ENCODE results near the gene CYSTM1.
A peak's percentile ranks its signal among the peaks of the same experiment; 100 is the strongest.

The CYSTM1 gene

DNA sequence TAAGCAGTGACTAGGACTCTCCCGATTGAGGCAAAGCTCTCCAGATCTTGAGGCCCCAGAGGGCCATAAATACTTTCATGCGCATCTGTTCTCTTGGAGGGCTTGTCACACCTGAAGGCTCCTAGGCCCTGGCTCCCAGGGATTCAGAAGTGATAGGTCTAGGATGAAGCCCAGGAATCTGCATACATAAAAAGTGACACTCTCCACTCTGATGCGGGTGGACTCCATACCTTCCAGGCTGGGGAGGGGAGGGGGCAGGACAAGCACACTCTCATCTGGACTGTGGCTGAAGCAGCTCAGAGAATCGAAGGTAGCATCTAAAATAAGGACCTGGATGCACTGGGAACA is 9.1 kb upstream of the CYSTM1 start:
- CTCF ChIA-PET: interaction anchor here (0.6 to 1.6 kb wide), 5 partner anchors 20 to 1087 kb away, joined by 3 to 5 read pairs (median 4); no protein-coding TSS in a partner anchor
- H3K4me3 ChIP-seq (ENCODE audit: control insufficient read depth in 1 of 7, extremely low read depth in 1 of 7, insufficient read depth in 4 of 7, low read depth in 2 of 7, low read length in 6 of 7): no peak overlapping the region
- WGBS (ENCODE audit: insufficient coverage): 95% methylated on average over 2 of the region's 4 CpGs
- no peak overlapping the region for H3K27ac ChIP-seq (ENCODE audit: insufficient read depth in 1 of 2, low read depth in 1 of 2, low read length in 2 of 2, poor library complexity in 1 of 2, severe bottlenecking in 2 of 2)
- POLR2A ChIA-PET: no interaction called here
- H3K36me3 ChIP-seq (ENCODE audit: control insufficient read depth in 4 of 4, insufficient read depth in 4 of 4, low read length in 3 of 4): no peaks in the 10 kb centered on the region
- peaks cover 0 to 3% (median under 1%) of the 10 kb centered on the region in 4 experiments for H3K4me1 ChIP-seq (ENCODE audit: control extremely low read depth in 1 of 4, control insufficient read depth in 4 of 4, insufficient read depth in 4 of 4, low read length in 3 of 4)
- H3K27me3 ChIP-seq (replicated peaks in 2 of 5; ENCODE audit: control insufficient read depth in 4 of 5, insufficient read depth in 5 of 5, low read length in 4 of 5): peaks cover 0 to 5% (median 0%) of the 10 kb centered on the region in 5 experiments
- no peak for DNase-seq
- H3K9me3 ChIP-seq (ENCODE audit: control extremely low read depth in 1 of 5, control insufficient read depth in 4 of 5, insufficient read depth in 2 of 5, low read depth in 1 of 5, low read length in 4 of 5): no peaks in the 10 kb centered on the region

DNA sequence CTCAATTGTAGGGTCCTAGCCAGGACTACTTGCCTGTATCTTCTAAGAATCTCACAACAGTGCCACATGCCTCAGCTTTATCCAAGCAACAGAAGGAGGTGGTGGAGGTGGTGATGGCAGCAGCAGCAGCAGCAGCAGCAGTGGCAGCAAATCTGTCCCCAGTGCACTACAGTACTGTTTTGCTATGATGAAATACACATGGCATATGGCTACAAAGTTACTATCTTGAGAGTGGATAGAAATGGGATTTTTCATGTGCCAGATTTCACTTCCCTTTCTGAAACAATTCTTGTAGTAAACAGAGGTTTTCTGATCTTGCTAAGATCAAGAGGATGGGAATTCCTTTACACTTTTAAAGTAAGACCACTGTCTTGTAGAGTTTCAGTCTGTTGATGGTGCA is 8.1 kb upstream of the CYSTM1 start:
- POLR2A ChIA-PET: no interaction called here
- Histone ChIP-seq H3K4me1 (ENCODE audit: control extremely low read depth in 1 of 4, control insufficient read depth in 4 of 4, insufficient read depth in 4 of 4, low read length in 3 of 4) (peaks cover 0 to 3% (median under 1%) of the 10 kb centered on the region in 4 experiments), H3K36me3 (ENCODE audit: control insufficient read depth in 4 of 4, insufficient read depth in 4 of 4, low read length in 3 of 4) (no peaks in the 10 kb centered on the region), H3K27ac (ENCODE audit: insufficient read depth in 1 of 2, low read depth in 1 of 2, low read length in 2 of 2, poor library complexity in 1 of 2, severe bottlenecking in 2 of 2) (no peak overlapping the region), H3K9me3 (ENCODE audit: control extremely low read depth in 1 of 5, control insufficient read depth in 4 of 5, insufficient read depth in 2 of 5, low read depth in 1 of 5, low read length in 4 of 5) (no peaks in the 10 kb centered on the region), H3K27me3 (replicated peaks in 2 of 5; ENCODE audit: control insufficient read depth in 4 of 5, insufficient read depth in 5 of 5, low read length in 4 of 5) (peaks cover 0 to 5% (median 0%) of the 10 kb centered on the region in 5 experiments), H3K4me3 (ENCODE audit: control insufficient read depth in 1 of 7, extremely low read depth in 1 of 7, insufficient read depth in 4 of 7, low read depth in 2 of 7, low read length in 6 of 7) (no peak overlapping the region)
- CTCF ChIA-PET: no interaction called here
- DNase-seq: no peak

DNA sequence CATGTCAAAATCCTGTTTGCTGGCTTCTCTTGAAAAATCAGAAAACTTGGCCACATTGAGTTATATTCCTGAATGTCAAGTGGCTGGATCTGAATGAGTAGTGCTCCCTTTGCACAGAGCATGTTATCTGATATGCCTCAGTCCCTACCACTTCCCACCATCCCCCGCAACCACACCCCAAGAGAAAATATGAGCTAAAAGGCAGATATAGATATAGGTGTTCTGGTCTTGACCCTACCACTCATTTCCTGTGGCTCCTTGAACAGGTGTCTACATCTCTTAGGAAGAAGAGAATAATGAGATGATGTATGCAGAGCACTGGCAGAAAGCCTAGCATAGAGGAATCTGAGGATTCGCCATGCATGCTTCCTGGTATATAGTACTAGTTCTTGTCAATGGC is 6.6 kb upstream of the CYSTM1 start:
- Histone ChIP-seq H3K4me3 (ENCODE audit: control insufficient read depth in 1 of 7, extremely low read depth in 1 of 7, insufficient read depth in 4 of 7, low read depth in 2 of 7, low read length in 6 of 7) (no peak overlapping the region), H3K27ac (ENCODE audit: insufficient read depth in 1 of 2, low read depth in 1 of 2, low read length in 2 of 2, poor library complexity in 1 of 2, severe bottlenecking in 2 of 2) (no peak overlapping the region), H3K27me3 (replicated peaks in 2 of 5; ENCODE audit: control insufficient read depth in 4 of 5, insufficient read depth in 5 of 5, low read length in 4 of 5) (peaks cover 0 to 7% (median 0%) of the 10 kb centered on the region in 5 experiments), H3K4me1 (ENCODE audit: control extremely low read depth in 1 of 4, control insufficient read depth in 4 of 4, insufficient read depth in 4 of 4, low read length in 3 of 4) (peaks cover 0 to 3% (median under 1%) of the 10 kb centered on the region in 4 experiments), H3K9me3 (ENCODE audit: control extremely low read depth in 1 of 5, control insufficient read depth in 4 of 5, insufficient read depth in 2 of 5, low read depth in 1 of 5, low read length in 4 of 5) (no peaks in the 10 kb centered on the region), H3K36me3 (ENCODE audit: control insufficient read depth in 4 of 4, insufficient read depth in 4 of 4, low read length in 3 of 4) (no peaks in the 10 kb centered on the region)
- POLR2A ChIA-PET: no interaction called here
- CTCF ChIA-PET: interaction anchor here (1.1 to 1.4 kb wide), 2 partner anchors 12 to 76 kb away, joined by 3 read pairs; no protein-coding TSS in a partner anchor
- no peak for DNase-seq
- no CpG with 5 or more reads among the region's 2 CpGs for WGBS (ENCODE audit: insufficient coverage)

DNA sequence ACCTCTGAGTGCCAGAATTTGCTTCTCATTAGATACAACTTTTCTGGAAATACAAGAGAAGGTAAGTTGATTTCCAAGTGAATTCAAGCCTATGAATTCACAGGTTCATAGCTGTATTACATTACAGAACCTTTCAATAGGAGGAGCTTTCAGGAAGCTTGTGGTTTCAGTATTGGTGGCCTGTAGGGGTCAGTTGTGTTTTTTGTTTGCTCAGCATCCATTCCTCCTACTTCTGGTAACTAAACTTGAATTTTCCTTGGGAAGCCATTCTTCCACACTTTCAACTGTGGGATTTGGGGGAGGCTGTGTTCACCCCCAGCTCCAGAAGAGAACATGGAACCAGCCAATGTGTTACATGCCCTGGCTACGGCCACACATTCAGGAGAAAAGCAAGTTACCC is 5.6 kb upstream of the CYSTM1 start:
- Histone ChIP-seq H3K36me3 (ENCODE audit: control insufficient read depth in 4 of 4, insufficient read depth in 4 of 4, low read length in 3 of 4) (no peaks in the 10 kb centered on the region), H3K4me1 (ENCODE audit: control extremely low read depth in 1 of 4, control insufficient read depth in 4 of 4, insufficient read depth in 4 of 4, low read length in 3 of 4) (peaks cover 2 to 6% (median 3%) of the 10 kb centered on the region in 4 experiments), H3K4me3 (ENCODE audit: control insufficient read depth in 1 of 7, extremely low read depth in 1 of 7, insufficient read depth in 4 of 7, low read depth in 2 of 7, low read length in 6 of 7) (no peak overlapping the region), H3K27ac (ENCODE audit: insufficient read depth in 1 of 2, low read depth in 1 of 2, low read length in 2 of 2, poor library complexity in 1 of 2, severe bottlenecking in 2 of 2) (no peak overlapping the region), H3K27me3 (replicated peaks in 2 of 5; ENCODE audit: control insufficient read depth in 4 of 5, insufficient read depth in 5 of 5, low read length in 4 of 5) (peaks cover 0 to 3% (median 0%) of the 10 kb centered on the region in 5 experiments), H3K9me3 (ENCODE audit: control extremely low read depth in 1 of 5, control insufficient read depth in 4 of 5, insufficient read depth in 2 of 5, low read depth in 1 of 5, low read length in 4 of 5) (no peaks in the 10 kb centered on the region)
- POLR2A ChIA-PET: no interaction called here
- CTCF ChIA-PET: interaction anchor here (1.0 to 2.2 kb wide), 11 partner anchors 11 to 96 kb away, joined by 3 to 15 read pairs (median 4); no protein-coding TSS in a partner anchor
- 87% methylated on average over 1 of the region's 1 CpG for WGBS (ENCODE audit: insufficient coverage)
- no peak for DNase-seq

GRCh38 chr5:140172483-140172882 is 2.5 kb upstream of the CYSTM1 start:
- Histone ChIP-seq H3K4me3 (ENCODE audit: control insufficient read depth in 1 of 7, extremely low read depth in 1 of 7, insufficient read depth in 4 of 7, low read depth in 2 of 7, low read length in 6 of 7) (no peak overlapping the region), H3K27ac (ENCODE audit: insufficient read depth in 1 of 2, low read depth in 1 of 2, low read length in 2 of 2, poor library complexity in 1 of 2, severe bottlenecking in 2 of 2) (no peak overlapping the region), H3K27me3 (replicated peaks in 2 of 5; ENCODE audit: control insufficient read depth in 4 of 5, insufficient read depth in 5 of 5, low read length in 4 of 5) (peaks cover 0 to 3% (median 0%) of the 10 kb centered on the region in 5 experiments), H3K36me3 (ENCODE audit: control insufficient read depth in 4 of 4, insufficient read depth in 4 of 4, low read length in 3 of 4) (no peaks in the 10 kb centered on the region), H3K9me3 (ENCODE audit: control extremely low read depth in 1 of 5, control insufficient read depth in 4 of 5, insufficient read depth in 2 of 5, low read depth in 1 of 5, low read length in 4 of 5) (no peaks in the 10 kb centered on the region), H3K4me1 (ENCODE audit: control extremely low read depth in 1 of 4, control insufficient read depth in 4 of 4, insufficient read depth in 4 of 4, low read length in 3 of 4) (peaks cover 7 to 24% (median 18%) of the 10 kb centered on the region in 4 experiments)
- no peak for DNase-seq
- WGBS (ENCODE audit: insufficient coverage): 93% methylated on average over 2 of the region's 2 CpGs
- CTCF ChIA-PET: no interaction called here
- POLR2A ChIA-PET: no interaction called here

GRCh38 chr5:140174014-140174413 is 974 bp upstream of the CYSTM1 start:
- ChIA-PET CTCF (interaction anchor here (1.7 kb wide), 1 partner anchor 15 kb away, joined by 5 read pairs; no protein-coding TSS in a partner anchor), POLR2A (no interaction called here)
- Histone ChIP-seq H3K36me3 (ENCODE audit: control insufficient read depth in 4 of 4, insufficient read depth in 4 of 4, low read length in 3 of 4) (no peaks in the 10 kb centered on the region), H3K27me3 (replicated peaks in 2 of 5; ENCODE audit: control insufficient read depth in 4 of 5, insufficient read depth in 5 of 5, low read length in 4 of 5) (peaks cover 0 to 3% (median 0%) of the 10 kb centered on the region in 5 experiments), H3K4me3 (ENCODE audit: control insufficient read depth in 1 of 7, extremely low read depth in 1 of 7, insufficient read depth in 4 of 7, low read depth in 2 of 7, low read length in 6 of 7) (peak overlapping the region in 1 of 7 experiments; percentile 86), H3K27ac (ENCODE audit: insufficient read depth in 1 of 2, low read depth in 1 of 2, low read length in 2 of 2, poor library complexity in 1 of 2, severe bottlenecking in 2 of 2) (peak overlapping the region in 1 of 2 experiments; percentile 93), H3K9me3 (ENCODE audit: control extremely low read depth in 1 of 5, control insufficient read depth in 4 of 5, insufficient read depth in 2 of 5, low read depth in 1 of 5, low read length in 4 of 5) (no peaks in the 10 kb centered on the region), H3K4me1 (ENCODE audit: control extremely low read depth in 1 of 4, control insufficient read depth in 4 of 4, insufficient read depth in 4 of 4, low read length in 3 of 4) (peaks cover 7 to 24% (median 18%) of the 10 kb centered on the region in 4 experiments)
- DNase-seq: no peak
- no CpG with 5 or more reads among the region's 2 CpGs for WGBS (ENCODE audit: insufficient coverage)

DNA sequence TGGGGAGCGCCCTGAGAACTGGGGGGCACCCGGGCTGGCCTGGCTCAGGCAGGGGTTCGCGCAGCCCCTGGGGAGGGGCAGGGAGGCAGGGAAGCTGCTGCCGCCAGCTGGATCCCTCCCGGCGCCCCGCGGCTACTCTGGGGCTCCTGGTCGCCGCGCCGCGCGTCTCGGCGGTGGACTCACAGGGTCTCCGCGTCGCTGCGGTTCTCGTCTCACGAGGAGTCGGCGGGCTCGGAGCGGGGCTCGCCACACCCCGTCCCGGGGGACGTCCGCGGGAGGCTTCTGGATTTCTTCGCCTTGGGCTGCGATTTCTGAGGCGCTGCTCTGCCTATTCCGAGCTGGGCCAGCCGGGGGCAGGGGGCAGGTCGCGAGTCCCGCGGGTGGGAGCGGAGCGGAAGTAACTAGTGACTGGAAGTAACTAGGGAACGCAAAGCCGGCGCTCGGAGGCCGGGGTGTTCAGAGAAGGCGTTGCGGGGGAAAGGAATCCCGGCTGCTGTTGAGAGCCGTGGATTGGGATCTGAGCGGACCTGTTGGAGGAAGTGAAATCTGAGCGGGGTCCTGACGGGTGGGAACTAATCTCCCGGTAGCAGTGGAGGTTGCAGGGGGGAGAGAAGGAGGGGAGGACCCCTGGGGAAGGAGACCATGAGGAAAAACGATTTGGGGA is 511 bp downstream of the CYSTM1 start:
- ChIA-PET CTCF (interaction anchor here (1.4 kb wide), 1 partner anchor 68 kb away, joined by 3 read pairs; no protein-coding TSS in a partner anchor), POLR2A (no interaction called here)
- peaks cover 0 to 3% (median 0%) of the 10 kb centered on the region in 5 experiments for H3K27me3 ChIP-seq (replicated peaks in 2 of 5; ENCODE audit: control insufficient read depth in 4 of 5, insufficient read depth in 5 of 5, low read length in 4 of 5)
- 0% methylated on average over 53 of the region's 58 CpGs for WGBS (ENCODE audit: insufficient coverage)
- DNase-seq: peak; percentile 85 to 90 (median 86)
- peak overlapping the region; percentile 49 to 92 (median 86) for H3K4me3 ChIP-seq (ENCODE audit: control insufficient read depth in 1 of 7, extremely low read depth in 1 of 7, insufficient read depth in 4 of 7, low read depth in 2 of 7, low read length in 6 of 7)
- no peaks in the 10 kb centered on the region for H3K9me3 ChIP-seq (ENCODE audit: control extremely low read depth in 1 of 5, control insufficient read depth in 4 of 5, insufficient read depth in 2 of 5, low read depth in 1 of 5, low read length in 4 of 5)
- H3K36me3 ChIP-seq (ENCODE audit: control insufficient read depth in 4 of 4, insufficient read depth in 4 of 4, low read length in 3 of 4): no peaks in the 10 kb centered on the region
- peaks cover 7 to 21% (median 17%) of the 10 kb centered on the region in 4 experiments for H3K4me1 ChIP-seq (ENCODE audit: control extremely low read depth in 1 of 4, control insufficient read depth in 4 of 4, insufficient read depth in 4 of 4, low read length in 3 of 4)
- peak overlapping the region; percentile 64 to 93 for H3K27ac ChIP-seq (ENCODE audit: insufficient read depth in 1 of 2, low read depth in 1 of 2, low read length in 2 of 2, poor library complexity in 1 of 2, severe bottlenecking in 2 of 2)

All from common myeloid progenitor, CD34-positive (primary cell).